SK-N-SH treated with all-trans-retinoic acid at 6 μM for 48 hours (cell line): Measurements from ENCODE around the gene PHACTR3.

ENCODE experiments used
- CSDC2 ChIP-seq: fragments of 250-450 bp; sonication (Bioruptor Pico); IDR thresholded peaks from 2 replicates; pipeline ENCODE4 v1.5.0; 2020; ENCODE audit warnings: mild to moderate bottlenecking, moderate library complexity
- OSR1 ChIP-seq: fragments of 250-450 bp; sonication (Bioruptor Pico); IDR thresholded peaks from 2 replicates; pipeline ENCODE4 v1.8.0; 2022; ENCODE audit warnings: moderate library complexity, mild to moderate bottlenecking, inconsistent platforms
- PATZ1 ChIP-seq: fragments of 250-450 bp; sonication (Bioruptor Pico); IDR thresholded peaks from 2 replicates; pipeline ENCODE4 v1.8.0; 2020; ENCODE audit warnings: mild to moderate bottlenecking, moderate library complexity, borderline replicate concordance
- PPARA ChIP-seq: fragments of 250-450 bp; sonication (Bioruptor Pico); IDR thresholded peaks from 2 replicates; pipeline ENCODE4 v1.5.0; 2020; ENCODE audit warnings: mild to moderate bottlenecking, borderline replicate concordance
- RARB ChIP-seq: fragments of 250-450 bp; sonication (Bioruptor Pico); IDR thresholded peaks from 2 replicates; pipeline ENCODE4 v1.8.0; 2021; ENCODE audit warnings: mild to moderate bottlenecking, moderate library complexity
- TSHZ2 ChIP-seq: fragments of 250-450 bp; sonication (Bioruptor Pico); IDR thresholded peaks from 2 replicates; pipeline ENCODE4 v1.5.0; 2020; ENCODE audit warnings: mild to moderate bottlenecking, moderate library complexity
- ZFP3 ChIP-seq: fragments of 250-450 bp; sonication (Bioruptor Pico); IDR thresholded peaks from 2 replicates; pipeline ENCODE4 v1.5.0; 2020; ENCODE audit warnings: mild to moderate bottlenecking, moderate library complexity
- ZFP30 ChIP-seq: fragments of 450-650 bp; formaldehyde crosslinking; IDR thresholded peaks from 2 replicates; pipeline ENCODE4 v1.5.0; 2022; ENCODE audit warnings: mild to moderate bottlenecking, moderate library complexity
- ZNF8 ChIP-seq: fragments of 450-650 bp; formaldehyde crosslinking; IDR thresholded peaks from 2 replicates; pipeline ENCODE4 v1.5.0; 2020; ENCODE audit warnings: mild to moderate bottlenecking, moderate library complexity

GRCh38 chr20:59835057-59835447, 230.7 kb downstream of the PHACTR3 start:
- no peak for TF ChIP-seq ZFP3 (CRISPR knock-in tag)
- TF ChIP-seq ZNF8 = no peak
- no peak for TF ChIP-seq PPARA (CRISPR knock-in tag)
- no peak for TF ChIP-seq RARB (CRISPR knock-in tag)
- TF ChIP-seq OSR1 (CRISPR knock-in tag) = no peak
- no peak for TF ChIP-seq CSDC2 (CRISPR knock-in tag)
- TF ChIP-seq PATZ1 (CRISPR knock-in tag) = no peak
- no peak for TF ChIP-seq TSHZ2 (CRISPR knock-in tag)
- TF ChIP-seq ZFP30 (CRISPR knock-in tag) = no peak
